IPS DF 19.7 (cell line): ENCODE data around the gene SRXN1.
"Not testable (repeated sequence)": the region's sequence is repeated elsewhere in the genome, so short reads cannot be mapped to it uniquely, and the experiment has no call there.

Experiments used
- DNase-seq: peaks from one replicate; pipeline ENCODE4 v3.0.0-alpha.2; 2013; ENCODE audit warnings: low read depth, low spot score

SRXN1 gene

DNA sequence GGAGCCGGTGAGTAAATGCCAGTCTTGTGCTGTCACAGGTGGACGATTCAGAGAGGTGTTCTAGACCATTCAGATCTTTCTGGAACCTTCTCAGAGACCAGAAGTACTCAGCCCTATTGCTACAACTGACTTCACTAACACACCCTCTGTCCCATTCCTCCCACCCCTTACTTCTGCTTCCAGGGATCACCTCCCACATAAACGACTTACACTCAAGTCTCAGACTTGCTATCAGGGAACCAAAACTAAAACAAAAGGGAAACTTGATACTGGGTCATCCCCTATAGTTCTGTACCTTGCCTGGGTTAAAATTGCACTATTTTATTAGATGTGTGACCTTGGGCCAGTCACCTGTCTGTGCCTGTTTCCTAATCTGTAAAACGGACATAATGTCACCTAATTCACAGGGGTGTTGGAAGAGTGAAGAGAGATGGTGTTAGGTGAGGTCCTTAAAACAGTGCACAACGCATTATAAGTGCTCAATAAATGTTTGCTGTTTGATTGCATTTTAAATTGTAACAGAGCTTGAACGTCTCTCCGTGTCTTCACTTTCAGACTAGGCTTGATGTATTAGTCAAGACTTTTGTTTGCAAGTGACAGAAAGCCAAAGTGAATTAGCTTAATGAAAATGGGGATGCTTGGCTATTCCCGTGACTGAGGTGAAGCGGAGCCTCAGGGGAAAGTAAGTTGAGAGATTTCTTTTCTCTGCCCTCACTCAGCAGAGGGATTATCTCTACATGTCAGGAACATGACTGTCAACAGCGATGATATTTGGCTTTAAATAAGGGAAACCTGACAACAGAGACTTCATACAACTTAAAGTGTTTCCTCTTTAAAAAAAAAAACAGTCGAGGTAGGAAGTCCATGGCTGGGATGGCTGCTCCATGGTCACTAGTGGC, 3.0 kb upstream of the SRXN1 start:
- DNase-seq, result no peak

DNA sequence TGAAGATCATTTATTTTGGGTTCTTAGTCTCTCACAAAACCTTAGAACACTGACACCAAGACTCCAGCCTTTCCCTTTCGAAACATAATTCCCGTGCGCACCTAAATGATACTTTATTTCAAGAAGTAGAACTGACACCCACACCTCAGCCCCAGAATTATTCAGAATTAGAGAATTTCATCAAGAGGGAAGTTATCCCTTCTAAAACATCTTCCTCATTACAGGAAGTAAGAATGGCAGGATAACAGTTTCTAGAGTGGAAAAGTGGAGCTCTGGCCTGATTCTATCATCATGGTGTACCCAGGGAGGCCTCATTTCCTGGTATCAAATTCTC, 1.4 kb upstream of the SRXN1 start:
- DNase-seq, result no peak

DNA sequence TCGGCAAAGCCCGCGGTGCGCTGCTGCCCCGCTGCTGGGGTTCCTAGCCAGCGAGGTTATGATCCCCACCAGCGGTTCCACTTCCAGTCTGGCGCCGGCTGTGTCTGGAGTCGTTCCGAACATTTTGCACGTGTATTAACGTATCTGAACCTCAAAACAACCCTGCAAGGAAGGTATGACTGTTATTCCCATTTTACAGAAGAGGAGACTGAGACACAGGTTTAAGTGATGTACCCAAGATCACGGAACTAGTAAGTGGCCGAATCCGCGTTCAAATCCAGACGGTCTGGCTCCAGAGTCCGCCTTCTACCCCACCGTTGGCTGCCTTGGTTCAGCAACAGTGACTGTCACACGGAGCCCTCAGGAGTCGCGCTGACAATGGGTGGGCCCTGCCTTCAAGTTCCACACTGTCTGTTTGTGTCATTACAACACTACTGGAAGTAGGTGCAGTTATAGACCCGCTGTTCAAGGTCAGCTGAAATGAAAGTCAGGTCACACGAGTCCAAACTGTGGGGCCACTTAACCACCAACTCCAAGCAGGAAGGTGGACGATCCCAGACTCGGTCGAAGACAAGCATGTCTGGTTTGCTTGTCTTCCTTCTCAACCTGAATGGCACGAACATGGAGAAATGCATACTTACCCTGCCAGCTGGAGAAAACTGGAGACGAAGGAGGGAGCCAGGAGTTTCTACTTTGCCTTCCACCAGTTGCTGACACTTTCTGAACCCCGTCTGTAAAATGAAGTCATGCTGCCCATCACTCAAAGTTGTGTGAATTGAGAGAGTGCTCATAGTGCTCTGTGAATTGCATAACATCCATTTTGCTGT, 803 bp upstream of the SRXN1 start:
- DNase-seq, result no peak

DNA sequence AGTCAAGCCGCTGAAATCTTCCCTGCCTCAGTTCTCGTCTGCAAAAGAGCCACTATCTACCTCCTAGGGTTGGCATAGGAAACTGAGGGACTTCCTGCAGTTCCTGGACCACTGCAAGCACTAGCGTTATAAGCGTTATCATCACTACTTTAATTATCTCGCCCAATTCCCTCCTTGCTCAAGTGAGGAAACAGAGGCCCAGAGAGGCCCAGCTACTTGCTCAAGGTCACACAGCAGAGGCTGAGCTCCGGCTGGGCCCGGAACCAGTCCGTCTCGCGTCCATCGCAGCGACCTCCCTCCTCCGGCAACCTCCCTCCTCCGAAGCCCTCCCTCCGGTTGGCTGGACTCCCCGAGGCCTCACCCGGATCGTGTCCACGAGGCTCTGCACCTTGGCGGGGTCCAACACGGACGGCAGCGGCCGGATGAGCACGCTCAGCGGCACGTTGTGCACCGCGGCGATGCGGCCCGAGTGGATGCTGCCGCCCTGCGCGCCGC, 338 bp downstream of the SRXN1 start:
- DNase-seq, result no peak

DNA sequence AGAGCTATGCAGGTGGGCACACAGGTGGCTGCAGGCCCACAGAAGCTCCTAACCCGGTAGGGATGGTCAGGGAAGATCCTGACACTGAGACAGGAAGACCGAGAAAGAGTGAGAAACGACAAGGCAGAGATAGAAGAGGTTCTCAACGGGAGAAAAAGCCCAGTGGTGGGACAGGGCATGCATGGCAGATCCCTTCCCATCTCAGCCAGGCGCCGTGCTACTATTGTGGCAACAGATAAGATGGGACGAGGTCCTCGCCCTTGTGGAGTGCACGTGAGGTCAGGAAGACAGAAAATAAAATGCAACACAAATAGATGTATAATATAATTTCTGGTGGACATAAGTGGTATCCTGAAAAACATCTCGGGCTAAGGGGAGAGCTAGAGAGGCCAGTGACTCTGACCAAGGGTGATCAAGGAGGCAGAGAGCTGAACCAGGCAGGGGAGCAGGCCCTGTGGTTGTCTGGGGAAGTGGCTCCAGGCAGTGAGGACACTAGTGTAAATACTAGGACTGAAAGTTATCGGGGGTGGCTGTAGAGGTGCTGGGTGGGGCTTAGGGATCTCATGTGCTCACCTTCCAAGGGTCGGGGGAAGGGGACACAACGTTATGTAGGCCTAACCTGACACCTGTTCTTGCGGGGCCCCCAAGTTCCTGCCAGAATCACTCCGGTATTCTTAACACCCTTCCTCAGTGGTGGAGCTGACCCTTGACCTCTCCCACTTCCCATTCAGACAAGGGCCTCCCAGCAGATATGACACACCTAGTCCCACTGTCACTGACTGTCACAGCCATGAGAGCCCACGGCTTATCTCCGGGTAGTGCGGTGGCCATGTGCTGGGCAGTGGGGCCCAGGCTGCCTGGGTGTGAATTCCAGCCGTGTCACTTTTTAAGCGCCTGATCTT, 1.0 kb downstream of the SRXN1 start:
- no peak for DNase-seq

DNA sequence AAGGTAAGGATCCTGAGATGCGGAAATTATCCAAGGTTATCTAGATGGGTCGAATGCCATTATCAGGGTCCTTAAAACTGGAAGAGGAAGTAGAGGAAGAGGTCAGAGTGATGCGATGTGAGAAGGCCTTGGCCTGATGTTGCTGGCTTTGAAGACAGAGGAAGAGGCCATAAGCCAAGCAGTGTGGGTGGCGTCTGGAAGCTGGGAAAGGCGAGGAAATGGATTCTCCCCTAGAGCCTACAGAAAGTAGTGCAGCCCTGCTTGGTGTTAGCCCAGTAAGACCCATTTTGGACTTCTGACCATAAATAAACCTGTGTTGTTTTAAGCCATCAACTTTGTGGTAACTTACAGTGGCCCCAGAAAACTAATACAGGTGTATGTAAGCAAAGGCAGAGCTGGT, 2.0 kb downstream of the SRXN1 start:
- DNase-seq, result no peak

DNA sequence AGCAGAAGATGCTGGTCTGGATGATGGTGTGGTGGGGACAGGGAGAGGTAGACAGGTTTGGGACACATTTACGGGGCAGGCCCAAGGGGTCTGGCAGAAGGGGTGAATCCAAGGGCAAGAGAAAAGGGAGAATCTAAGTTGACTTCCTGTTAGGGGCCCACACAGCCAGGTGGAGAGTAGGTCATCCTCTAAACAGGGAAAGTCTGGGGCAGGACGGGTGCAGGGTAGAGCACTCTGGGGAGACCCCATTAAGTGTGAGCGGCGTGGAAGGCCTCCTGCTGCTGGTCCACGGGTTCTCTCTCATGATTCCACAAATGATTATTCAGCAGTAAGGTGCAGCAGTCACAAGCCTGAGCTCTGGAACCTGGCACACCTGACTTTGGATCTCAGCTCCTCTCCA, 2.7 kb downstream of the SRXN1 start:
- no peak for DNase-seq

DNA sequence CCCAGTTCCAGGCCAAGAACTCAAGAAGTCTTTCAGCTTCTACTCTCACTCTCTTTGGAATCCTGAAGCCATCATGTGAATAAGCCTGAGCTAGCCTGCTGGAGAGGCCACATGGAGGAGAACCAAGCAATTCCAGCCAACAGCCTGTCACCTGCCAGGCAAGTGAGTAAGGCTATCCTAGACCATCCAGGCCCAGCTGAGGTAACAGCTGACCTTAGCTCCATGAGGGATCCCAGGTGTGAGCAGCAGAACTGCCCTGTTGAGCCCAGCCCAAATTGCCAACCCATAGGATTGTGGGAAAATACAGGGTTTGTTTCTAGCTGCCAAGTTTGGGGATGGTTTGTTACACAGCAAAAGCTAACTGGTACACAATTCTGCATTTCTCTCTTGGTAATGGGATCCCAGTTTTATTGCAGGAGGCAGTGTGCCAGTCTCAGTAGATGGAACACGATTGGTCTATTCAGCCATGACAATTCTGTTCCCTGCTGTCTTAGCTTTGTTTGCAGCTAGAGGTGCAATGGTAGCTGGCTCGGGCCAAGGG, 5.5 kb downstream of the SRXN1 start:
- DNase-seq, result no peak

DNA sequence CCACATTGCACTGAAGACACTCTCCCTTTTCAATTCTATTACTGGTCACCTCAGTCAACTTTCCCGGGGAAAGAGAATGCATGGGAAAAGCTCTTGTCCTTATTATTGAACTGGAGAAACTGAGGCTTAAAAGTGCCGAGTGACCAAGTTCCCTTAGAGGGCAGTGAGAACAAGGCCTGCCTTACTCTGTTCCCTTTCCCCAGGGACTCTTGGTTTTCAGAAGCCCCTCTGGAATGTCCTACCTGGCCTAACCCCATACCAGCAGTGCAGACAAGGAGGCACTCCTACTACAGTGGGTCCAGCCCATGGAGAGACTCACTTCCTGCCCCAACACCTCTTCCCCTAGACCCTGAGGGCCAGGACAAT, 6.1 kb downstream of the SRXN1 start:
- no peak for DNase-seq

DNA sequence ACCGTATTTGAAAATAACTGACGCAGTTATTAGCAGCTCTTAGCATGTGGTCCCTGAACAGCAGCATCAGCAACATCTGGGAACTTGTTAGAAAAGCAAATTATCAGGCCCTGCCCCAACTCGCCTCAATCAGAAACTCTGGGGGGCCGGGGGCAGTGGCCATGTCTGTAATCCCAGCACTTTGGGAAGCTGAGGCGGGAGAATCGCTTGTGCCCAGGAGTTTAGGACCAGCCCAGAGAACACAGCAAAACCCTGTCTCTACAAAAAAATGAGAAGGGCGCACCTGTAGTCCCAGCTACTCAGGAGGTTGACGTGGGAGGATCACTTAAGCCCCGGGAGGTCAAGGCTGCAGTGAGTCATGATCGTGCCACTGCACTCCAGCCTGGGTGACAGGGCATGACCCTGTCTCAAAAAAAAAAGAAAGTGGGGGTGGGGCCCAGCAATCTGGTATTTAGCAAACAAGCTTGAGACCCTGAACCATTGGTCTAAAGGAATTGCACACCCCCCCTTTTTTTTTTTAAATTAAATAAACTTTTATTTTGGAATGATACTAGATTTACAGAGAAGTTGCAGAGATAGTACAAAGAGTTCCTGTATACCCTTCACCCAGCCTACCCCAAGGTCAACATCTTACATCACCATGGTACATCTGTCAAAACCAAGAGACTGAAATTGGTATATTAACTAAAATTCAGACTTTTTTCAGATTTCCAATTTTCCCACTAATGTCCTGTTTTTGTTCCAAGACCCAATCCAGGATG, 6.7 kb downstream of the SRXN1 start:
- DNase-seq, result no peak

DNA sequence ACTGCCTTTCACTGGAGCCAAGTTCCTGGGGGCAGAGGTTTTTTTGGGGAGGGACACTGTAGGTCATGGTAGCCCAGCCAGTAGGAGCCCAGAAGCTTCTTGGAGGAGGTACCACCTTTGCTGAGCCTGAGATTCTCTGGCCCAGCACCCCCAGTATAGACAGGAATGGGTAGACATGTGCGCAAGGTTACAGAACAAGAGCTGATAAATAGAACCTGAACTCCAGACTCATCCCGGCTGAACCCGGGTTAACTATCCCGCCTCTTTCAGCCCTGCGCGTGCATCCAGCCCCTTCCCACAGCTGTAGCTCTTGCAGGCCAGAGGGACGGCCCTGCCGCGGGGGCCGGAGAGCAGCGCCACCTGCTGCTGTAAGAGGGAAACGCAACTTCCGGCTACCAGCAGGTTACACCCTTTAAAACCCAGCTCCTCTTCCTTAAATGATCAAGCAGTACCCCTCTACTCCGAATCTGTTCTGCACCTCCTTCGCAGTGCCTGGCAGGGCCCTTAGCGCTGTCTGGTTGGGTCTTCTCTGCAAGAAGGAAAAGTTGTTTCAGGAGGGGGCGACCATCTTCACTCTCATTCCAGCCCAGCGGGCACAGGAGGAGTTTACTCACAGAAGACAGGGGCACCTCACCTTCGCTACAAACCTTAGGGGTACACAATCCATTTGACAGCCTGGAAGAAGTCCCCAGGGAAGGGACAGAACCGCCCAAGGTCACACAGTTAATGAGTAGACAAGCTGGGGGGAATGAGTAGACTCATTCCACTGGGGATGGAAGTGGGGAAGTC, 7.5 kb downstream of the SRXN1 start:
- DNase-seq, result peak; percentile 63

DNA sequence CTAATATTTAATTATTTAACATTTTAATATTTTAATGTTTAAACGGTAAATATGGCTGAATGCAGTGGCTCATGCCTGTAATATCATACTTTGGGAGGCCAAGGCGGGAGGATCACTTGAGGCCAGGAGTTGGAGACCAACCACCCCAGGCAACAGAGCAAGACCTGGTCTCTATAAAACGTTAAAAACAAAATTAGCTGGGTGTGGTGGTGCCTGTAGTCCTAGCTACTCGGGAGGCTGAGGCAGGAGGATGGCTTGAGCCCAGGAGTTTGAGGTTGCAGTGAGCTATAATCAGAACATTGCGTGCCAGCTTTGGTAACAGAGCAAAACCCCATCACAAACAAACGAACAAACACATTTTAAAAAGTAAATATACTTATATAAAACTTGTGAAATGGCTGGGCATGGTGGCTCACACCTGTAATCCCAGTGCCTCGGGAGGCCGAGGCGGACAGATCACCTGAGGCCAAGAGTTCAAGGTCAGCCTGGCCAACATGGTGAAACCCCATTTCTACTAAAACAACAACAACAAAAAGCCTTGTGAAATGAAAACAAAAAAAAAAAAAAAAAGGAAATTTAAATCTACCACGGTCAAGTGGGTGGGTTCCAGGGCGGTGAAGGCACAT, 8.2 kb downstream of the SRXN1 start:
- DNase-seq, result no peak

DNA sequence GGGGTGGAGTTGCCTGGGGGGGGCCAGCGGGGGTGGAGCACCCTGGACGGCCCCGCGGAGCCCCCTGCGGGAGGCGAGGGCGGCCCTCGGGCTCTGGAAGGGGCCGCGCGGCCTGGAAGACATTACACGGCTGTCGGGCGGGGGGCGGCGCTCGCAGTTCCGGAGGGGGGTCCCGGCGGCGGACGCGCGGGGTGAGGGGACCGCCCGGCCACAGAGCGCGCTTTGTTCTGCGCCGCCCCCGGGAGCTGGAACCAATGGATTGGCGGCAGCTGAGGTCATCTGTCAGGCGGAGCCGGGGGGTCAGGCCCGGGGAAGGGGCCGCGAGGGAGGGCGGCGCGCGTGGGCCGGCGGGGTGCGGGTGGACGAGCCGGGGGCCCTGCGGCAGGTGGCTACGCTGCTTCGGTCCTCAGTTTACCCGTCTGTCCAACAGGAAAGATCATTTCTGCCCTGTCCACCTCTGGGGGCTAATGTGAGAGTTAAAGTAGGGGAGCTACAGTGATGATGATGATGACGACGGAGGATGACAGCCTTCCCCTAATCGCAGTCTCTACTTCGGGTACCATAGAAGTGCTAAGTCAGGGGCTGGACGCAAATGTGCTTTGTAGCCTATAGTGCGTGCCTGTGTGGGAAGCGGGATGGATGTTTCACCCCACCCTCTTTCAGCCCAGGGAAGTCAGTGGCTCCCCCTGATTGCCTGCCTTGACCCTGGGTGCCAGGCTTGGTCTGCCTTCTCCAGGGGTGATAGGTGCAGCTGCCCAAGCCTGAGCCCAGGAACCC, 10.4 kb downstream of the SRXN1 start:
- DNase-seq, result no peak

DNA sequence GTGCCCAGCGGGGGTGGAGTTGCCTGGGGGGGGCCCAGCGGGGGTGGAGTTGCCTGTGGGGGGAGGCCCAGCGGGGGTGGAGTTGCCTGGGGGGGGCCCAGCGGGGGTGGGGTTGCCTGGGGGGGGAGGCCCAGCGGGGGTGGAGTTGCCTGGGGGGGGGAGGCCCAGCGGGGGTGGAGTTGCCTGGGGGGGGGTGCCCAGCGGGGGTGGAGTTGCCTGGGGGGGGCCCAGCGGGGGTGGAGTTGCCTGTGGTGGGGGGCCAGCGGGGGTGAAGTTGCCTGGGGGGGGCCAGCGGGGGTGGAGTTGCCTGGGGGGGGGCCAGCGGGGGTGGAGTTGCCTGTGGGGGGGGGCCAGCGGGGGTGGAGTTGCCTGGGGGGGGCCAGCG, 11.0 kb downstream of the SRXN1 start:
- DNase-seq, result not testable (repeated sequence)

DNA sequence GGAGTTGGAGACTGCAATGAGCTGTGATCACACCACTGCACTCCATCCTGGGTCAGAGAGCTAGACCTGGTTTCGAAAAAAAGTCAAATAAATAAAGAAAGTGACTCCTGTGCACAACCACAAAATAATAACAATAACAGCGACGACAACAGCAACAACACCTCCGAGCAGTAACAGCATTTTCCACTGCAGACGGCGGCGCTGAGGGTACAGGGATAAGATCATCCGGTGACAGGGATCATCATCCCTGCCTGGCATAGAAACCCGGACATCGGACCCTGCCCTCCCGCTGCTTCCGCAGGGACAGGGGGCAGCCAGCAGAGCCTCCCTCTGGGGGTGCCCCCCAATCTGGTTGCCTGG, 11.5 kb downstream of the SRXN1 start:
- no peak for DNase-seq

DNA sequence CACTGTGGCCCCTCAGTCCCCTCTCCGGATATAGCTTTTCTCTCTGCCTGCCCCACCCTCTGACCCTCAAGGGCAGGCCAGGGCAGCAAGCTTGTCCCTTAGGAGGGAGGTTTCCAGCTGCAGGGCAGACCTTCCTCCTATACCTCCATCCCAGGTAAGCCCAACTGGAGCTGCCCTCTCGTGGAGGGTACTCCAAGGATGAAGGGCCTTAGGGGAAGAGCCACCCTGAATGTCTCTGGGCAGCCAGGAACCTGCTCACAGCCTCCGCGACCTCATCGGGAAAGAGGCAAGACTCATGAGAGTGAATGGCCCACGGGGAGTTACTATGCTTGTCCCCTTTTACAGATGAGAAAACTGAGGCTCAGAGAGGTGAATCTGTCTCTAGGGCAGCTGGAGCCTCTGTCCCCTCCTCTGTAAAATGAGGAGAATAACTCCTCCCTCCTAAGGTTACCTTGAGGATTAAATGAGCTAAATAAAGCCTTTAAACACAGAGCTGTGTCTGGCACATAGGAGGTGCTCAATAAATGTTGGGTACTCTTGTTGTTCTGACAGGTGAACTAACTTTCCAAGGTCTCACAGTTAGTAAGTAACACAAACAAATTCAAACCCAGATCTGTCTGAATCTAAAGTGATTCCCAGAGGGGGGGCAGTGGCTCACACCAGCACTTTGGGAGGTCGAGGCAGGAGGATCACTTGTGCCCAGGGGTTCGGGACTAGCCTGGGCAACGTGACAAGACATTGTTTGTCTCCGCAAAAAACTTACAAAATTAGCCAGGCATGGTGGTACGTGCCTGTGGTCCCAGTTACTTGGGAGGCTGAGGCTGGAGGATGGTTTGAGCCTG, 12.1 kb downstream of the SRXN1 start:
- no peak for DNase-seq

DNA sequence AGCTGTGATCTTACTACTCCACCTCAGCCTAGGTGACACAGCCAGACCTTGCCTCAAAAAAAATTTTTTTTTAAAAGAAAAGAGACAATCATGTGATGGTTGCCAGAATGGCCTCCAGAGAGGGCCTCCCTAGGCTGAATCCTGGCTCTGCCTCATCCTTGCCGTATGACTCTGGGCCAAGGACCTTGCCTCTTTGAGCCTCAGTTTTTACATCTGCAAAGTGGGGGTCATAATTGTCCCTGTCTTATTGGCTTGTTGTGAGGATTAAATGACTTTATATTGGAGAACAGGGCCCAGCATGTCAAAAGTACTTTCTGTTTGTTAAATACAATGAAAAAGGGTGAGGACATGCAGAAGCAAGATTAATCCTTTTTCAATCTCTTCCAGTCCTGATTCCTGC, 14.4 kb downstream of the SRXN1 start:
- no peak for DNase-seq

DNA sequence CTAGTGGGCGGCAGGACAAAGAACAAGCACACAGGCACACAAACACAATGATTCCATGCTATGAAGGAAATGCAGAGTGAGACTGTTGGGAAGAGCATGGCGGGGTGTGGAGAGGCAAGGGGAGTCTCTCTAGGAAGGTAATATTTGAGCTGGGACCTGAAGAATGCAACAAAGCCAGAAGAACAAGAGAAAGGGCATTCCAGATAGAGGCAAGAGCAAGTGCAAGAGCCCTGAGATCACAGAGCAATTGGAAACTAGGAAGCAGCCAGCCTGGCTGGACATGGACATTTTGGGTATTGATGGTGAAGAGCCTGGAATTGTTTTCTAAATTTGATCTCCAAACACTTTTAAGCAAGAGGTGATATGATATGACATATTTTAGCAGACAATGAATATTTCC, 15.4 kb downstream of the SRXN1 start:
- DNase-seq, result no peak
